Midbrain (tissue), 1 donor: ENCODE measurements around the gene TLK1.

ENCODE experiments used
- DNase-seq: peaks from one replicate; lab custom pipeline; 2025; lab: John Stamatoyannopoulos, UW

Gene TLK1

DNA sequence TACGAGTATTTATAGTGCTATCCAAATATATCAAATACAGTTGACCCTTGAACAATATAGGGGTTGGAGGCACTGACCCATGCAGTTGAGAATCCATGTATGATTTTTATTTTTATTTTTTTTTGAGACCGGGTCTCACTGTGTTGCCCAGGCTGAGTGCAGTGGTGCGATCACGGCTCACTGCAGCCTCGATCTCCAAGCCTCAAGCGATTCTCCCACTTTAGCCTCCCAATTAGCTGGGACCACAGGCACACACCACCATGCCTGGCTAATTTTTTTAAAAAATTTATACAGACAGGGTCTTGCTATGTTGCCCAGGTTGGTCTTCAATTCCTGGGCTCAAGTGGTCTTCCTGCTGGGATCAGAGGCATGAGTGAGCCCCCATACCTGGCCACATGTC lies 161.0 kb downstream of the TLK1 start:
- no peak for DNase-seq

DNA sequence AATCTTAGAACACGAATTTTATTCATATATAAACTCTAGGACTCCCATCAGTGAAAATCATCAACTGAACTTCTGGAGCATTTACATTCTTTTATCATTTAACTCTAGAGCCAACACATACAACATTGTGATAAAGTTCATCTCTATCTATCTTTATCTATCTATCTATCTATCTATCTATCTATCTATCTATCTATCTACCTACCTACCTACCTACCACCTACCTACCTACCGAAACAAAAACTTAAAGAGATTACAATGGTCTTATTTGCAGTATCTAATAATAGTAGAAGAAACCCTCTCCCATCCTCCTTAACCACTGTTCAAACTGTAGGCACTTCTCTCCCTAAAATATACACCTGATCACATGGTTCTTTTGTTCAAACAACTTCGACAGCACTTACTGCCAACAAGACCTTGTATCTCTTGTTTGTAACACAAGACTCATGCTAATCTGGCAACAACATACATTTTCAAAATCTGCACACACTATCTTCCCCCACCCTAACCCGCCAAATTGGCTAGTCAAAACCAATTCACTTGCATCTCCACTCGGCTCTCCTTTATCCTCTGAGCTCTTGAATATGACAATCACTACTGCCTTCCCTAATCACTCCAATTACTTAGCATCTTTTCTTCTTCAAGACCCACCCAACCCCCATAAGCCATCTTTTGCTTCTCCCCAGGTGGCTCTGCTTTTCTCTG lies 162.6 kb downstream of the TLK1 start:
- DNase-seq, result no peak

GRCh38 chr2:170996316-170996715 lies 164.4 kb downstream of the TLK1 start:
- no peak for DNase-seq

GRCh38 chr2:170991398-170992182 lies 169.1 kb downstream of the TLK1 start:
- DNase-seq, result no peak

DNA sequence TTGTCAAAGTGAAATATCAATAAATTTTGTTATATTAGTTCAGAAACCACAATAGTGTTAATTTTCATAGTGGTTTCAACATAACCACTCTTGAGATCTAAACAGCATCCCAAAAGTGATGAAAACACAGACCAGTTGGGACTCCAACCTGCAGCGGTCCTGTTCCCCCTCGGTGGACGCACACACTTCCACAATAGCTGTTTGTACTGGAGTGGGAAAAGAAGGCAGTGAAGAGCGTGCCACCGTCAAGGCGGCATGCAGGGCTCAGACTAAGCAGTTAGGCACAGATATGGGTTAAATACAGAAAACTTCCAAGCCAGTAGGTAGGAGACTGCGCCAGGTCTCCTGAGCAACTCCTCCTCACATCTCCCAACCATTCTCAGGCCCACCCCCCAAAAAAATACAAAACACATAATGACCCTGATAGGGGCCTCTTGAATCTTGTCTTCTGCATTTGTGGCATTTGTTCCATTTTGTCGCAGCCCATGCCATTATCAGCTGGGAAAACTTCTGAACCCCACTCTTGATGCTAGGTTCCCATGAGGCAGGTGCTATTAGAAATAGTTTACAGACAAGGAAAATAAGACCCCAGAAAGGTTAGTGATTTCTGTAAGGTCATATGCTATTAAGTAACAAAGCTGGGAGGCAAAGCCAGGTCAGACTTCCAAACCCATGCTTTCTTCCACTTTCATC lies 174.0 kb downstream of the TLK1 start:
- DNase-seq, result no peak

DNA sequence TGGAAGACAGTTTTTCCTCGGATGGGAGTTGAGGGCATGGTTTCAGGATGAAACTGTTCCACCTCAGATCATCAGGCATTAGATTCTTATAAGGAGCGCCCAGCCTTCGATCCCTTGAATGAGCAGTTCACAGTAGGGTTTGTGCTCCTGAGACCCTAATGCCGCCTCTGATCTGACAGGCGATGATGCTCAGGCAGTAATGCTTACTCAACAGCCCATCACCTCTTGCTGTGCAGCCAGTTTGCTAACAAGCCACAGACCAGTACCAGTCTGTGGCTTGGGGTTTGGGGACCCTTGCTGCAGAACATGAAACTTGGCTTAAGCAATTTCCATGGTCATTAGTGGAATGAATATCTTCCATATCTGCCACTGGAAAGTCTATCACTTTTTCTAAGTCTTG lies 175.3 kb downstream of the TLK1 start:
- no peak for DNase-seq

GRCh38 chr2:170984079-170984478 lies 176.6 kb downstream of the TLK1 start:
- no peak for DNase-seq

DNA sequence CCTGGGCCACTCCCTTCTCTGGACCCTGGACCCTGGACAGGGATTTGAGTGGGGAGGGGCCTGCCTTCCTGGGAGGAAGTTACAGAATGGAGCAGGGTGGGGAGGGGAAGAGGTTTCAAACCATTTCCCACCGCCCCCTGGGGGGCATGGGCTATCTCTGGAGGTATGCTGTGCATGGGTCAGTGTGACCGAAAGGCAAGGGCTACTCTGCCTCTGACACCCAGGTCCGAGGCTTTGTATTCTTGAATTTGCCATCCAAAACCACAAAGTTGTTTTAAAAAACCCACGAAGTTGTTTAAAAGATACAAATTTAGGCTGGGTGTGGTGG lies 184.8 kb downstream of the TLK1 start:
- DNase-seq, result no peak

GRCh38 chr2:170975127-170975942 lies 185.4 kb downstream of the TLK1 start:
- no peak for DNase-seq

DNA sequence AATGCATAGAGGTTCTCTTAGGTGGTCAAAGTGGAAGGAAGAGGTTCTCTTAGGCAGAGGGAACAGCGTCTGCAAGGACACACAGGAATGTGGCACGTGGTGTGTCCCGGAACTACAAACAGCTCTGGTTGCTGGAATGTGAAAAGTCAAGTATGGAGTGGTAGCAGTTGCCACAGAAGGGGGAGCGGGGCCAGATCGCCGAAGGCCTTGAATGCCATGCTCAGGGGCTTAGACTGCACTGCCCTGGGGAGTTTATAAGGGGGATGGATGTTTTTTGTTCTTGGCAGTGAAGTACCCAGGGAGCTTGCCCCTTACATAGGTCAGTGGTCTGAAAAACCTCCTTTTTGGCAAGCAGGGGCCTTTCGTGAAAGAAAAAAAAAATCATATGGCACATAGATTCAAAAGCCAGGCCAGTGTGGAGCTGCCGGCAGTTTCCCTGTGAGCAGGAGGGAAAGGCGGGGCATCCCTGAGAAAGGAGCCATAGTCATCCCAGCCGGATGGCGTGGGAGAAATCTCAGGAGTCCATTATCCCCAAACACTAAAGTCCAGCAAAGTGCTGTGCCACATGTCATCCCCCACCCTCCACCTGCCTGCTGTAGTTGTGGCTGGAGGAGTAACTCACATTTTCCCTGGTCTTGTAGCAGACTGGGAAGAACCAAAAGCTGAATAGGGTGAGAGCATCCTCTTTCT lies 186.2 kb downstream of the TLK1 start:
- no peak for DNase-seq

DNA sequence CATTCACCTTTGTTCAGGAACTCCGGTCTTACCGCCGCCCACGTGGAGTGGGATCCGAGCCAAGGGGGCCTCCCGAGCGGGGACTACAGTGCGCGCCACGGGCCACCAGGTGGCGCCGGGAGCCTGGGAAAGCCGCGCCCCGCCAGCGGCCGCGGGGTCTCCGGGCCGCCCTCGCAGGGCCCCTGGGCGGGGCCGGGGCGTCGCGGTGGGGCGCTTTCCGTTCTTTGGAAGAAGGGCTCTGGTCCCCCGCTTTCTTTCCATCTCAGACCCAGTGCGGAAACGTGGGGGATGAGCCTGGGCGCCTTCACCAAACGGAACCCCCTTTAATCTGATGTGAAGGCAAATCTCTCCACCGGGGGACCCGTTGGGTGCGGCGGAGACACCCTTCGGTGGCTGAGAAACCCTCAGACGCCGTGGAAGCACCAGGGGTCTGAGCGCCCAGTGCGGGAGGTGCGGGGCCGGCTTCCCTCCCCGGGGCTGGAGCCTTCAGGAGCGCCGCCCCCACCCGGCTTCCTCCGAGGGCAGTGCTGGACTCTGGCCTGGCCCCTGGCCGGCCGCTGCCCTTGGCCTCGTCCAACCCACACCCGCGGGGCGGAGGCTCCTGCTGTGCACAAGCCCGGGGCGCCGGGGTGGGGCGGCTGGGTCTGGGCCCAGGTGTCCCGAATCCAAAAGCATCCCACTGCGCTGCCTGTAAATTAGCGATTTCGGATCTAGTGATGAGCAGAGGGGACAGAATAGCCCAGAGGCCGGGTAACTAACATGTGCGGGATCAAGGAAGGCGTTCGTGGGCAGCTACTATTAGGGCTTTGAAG lies 187.0 kb downstream of the TLK1 start:
- DNase-seq, result peak; percentile 80

DNA sequence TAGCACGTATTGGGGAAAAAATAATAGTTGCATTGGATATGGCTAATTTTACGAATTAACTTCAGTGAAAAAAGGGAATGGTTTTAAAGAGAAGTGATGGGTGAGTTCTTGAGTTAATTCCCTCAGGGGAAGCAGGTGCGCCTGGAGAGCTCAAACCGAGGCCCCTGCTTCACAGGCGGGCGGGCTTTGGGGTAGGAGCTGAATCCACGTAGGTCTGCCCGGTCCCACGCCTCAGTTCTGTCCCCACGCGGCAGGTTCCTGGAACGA lies 187.5 kb downstream of the TLK1 start:
- DNase-seq, result no peak

DNA sequence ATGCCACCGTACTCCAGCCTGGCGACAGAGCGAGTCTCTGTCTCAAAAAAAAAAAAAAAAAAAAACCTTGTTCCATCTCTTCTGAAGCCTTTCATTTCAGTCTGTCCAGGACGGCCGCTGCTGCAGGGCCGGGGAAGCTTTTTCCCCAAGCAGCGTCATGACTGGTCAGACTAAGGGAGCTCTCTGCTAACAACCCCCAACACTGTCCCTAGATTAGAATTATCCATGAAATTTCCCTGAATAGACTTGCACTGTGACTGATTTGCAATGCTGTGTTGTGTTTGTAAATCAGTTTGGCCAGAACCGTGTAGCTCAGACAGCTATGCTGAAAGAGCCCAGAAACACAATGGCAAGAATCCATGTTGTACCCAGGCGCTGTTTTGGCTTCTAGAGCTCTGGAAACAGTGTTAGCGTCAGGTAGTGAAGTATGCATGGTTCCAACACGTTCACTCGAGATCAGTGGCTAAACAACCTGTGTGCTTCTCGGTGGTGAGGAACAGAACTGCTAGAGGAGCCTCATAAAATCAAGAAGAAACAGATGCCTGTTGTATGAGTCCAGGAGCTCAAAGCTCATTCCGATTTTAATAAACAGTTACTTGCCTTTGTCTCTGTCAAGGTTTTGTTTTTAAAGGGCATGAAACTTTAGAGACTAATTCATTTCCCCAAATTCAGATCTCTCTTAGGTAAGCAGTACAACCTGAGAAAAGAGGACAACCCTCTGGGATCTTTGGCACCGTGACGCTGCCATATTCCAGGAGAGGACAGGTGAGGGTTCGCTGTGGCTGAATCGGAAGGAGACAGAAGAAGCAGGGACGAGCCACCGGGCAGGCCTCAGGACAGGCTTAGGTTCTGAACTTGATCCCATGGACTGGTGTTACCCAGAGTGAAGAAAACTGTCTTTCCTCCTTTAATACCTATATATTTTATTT lies 188.1 kb downstream of the TLK1 start:
- no peak for DNase-seq

- DNase-seq, result no peak
Measured at GRCh38 chr2:170971071-170971470, 189.6 kb downstream of the TLK1 start.

DNA sequence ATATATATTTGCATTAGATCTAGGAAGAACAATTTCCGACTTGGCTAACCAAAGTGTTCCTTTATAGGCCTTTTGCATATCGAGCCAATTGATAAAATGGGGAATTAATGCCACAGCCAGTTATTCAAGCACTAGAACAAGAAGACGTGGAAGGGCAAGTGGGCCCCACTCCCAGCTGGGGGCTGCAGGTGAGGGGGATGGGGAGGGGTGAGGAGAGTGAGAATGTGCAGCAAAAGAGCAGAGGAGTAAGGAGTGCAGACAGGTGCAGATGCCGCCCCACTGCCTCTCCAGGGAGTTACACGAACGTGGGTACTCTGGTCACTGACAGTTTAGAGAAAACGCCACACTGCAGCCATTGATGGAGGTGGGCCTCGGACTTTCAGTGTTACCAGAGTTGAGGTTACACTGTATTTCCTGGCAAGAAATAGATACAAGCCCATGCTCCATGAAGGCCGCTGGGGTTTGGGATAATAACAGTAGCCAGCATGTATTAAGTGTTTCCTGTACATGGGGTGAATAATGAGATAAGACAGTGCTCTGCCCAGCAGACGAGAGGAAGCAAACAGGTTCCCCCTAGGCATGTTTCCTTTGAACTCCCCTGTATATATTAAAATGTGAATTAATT lies 190.7 kb downstream of the TLK1 start:
- DNase-seq, result no peak

- no peak for DNase-seq
Measured at GRCh38 chr2:170969030-170969429, 191.7 kb downstream of the TLK1 start.

DNA sequence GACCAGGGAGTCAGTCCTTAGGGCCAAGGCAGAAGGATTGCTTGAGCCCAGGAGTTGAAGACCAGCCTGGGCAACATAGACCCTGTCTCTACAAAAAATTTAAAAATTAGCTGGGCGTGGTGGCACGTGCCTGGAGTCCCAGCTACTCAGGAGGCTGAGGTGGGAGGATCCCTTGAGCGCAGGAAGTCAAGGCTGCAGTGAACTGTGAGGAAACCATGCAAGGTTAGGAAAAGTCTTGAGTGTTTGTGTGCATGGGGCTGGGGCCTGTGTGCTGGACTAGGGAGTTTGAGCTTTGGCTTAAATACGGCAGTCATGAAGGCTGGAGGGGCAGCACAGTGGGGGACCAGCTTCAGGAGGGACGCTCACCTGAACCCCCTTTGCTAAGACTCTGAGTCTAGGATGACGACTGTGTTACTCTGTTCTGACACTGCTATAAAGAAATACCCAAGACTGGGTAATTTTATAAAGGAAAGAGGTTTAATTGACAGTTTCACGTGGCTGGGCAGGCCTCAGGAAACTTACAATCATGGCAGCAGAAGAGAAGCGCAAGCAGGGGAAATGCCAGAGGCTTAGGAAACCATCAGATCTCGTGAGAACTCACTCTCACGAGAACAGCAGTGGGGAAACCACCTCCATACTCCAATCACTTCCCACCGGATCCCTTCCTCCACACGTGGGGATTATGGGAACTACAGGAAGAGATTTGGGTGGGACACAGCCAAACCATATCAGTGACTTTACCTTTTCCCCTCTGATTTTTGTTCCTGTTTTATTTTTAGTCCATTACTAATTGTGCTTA lies 192.3 kb downstream of the TLK1 start:
- DNase-seq, result no peak

DNA sequence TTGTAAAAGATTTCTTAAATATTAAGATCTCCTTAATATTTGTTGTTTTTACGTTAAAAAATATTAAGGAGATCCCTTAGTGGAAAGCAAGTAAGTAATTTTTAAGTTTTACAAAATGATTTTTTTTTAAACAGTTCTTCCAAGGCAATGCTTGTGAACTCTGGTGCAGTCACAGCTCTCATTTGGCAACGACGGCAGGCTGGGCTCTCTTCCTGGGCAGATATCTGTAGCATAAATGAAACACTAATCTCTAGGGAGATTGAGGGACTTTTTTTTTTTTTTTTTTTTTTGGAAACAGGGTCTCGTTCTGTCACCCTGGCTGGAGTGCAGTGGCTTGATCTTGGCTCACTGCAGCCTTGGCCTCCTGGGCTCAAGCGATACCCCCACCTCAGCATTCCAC lies 193.1 kb downstream of the TLK1 start:
- DNase-seq, result no peak
